HG03108 (cell line): ENCODE measurements around the gene SLC38A5.

Source experiments
- ATAC-seq: cut with Tn5 transposase; IDR thresholded peaks from one replicate; pipeline ENCODE4 v1.9.1; 2021; ENCODE audit warnings: moderate library complexity; ENCODE audit not compliant: unreplicated experiment

SLC38A5 gene

GRCh38 chrX:48492293-48492910 is 22.3 kb upstream of the SLC38A5 start:
- no peak for ATAC-seq

- ATAC-seq, result no peak
These were observed 21.7 kb upstream of the SLC38A5 start for GRCh38 chrX:48491809-48492208.

GRCh38 chrX:48490661-48491060 is 20.6 kb upstream of the SLC38A5 start:
- ATAC-seq, result no peak

GRCh38 chrX:48489892-48490291 is 19.8 kb upstream of the SLC38A5 start:
- no peak for ATAC-seq

- no peak for ATAC-seq
These were observed 19.2 kb upstream of the SLC38A5 start for GRCh38 chrX:48489296-48489695.

DNA sequence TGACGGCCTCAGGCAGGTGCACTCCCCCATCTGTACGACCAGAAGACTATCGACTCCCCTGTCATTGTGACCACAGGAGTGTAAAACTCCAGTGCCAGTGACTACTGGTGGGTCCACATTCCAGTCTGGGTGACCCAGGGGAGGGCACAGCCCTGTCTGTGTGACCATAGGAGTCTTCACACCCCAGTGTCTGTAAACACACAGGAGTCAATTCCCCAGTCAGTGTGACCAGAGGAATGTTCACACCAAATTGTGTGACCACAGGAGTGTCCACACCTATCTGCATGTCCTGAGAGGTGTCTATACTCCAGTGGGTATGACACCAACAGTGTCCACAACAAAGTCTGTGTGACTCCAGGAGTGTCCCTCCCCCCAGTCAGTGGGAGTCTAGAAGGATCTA is 18.0 kb upstream of the SLC38A5 start:
- no peak for ATAC-seq

- ATAC-seq, result no peak
These were observed 17.3 kb upstream of the SLC38A5 start for GRCh38 chrX:48487362-48487798.

GRCh38 chrX:48482526-48482925 is 12.5 kb upstream of the SLC38A5 start:
- no peak for ATAC-seq

- no peak for ATAC-seq
These were observed 10.5 kb upstream of the SLC38A5 start for GRCh38 chrX:48480583-48480982.

- no peak for ATAC-seq
These were observed 10.1 kb upstream of the SLC38A5 start for GRCh38 chrX:48480142-48480541.

DNA sequence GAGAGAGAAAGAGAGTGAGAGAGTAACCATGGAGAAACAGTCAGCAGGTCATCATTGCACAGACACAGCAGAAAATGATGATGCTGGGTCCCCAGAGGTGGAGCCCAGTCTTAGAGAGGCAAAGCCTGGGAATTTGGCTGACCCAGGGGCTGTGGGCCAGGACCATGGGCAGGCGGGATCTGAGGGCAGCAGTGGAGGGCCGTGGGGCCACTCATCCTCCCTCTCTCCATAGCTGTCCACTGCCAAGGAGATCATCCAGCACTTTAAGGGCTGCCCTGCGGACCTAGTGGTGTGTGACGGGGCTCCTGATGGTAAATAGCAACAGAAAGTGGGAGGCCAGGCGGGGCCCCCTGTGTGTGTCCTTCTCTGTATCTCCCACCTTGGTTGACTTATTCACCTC is 8.7 kb upstream of the SLC38A5 start:
- no peak for ATAC-seq

DNA sequence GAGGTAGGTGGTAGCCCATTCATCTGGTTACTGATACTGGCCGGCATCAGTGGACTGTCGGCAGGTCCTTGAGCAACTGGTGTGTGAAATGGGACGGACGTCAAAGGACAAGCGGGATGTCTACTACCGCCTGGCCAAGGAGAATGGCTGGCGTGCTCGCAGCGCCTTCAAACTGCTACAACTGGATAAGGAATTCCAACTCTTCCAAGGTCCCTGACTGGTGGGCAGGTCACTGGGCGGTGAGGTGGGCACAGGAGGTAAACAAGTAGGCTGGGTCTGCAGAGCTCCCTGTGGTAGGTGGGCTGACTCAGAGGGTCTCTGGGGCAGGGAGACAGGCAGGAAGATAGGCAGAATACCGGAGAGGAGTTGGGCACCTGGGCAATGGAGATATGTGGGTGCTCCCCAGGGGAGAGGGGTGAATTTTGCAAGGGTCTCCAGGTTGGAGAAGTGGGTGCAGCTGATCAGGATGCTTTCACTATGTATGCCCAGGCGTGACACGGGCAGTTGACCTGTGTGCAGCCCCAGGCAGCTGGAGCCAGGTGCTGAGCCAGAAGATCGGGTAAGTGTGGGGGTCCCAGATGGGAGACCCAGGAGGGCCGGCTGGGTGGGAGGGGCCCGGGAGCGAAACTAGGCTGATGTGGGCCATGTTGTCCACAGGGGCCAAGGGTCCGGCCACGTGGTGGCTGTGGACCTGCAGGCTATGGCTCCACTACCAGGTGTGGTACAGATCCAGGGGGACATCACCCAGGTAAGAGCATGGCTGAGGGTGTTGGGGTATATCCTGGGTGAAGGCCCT is 8.1 kb upstream of the SLC38A5 start:
- ATAC-seq, result no peak

GRCh38 chrX:48476919-48477318 is 6.9 kb upstream of the SLC38A5 start:
- ATAC-seq, result no peak

- ATAC-seq, result peak; percentile 75
These were observed 5.9 kb upstream of the SLC38A5 start, which contains the start of gene FTSJ1 for GRCh38 chrX:48475774-48476577. FTSJ1 (plus strand) TSS chrX:48476199; CDS start chrX:48478048, 1,849 bp downstream.

GRCh38 chrX:48475296-48475695 is 5.2 kb upstream of the SLC38A5 start:
- no peak for ATAC-seq

DNA sequence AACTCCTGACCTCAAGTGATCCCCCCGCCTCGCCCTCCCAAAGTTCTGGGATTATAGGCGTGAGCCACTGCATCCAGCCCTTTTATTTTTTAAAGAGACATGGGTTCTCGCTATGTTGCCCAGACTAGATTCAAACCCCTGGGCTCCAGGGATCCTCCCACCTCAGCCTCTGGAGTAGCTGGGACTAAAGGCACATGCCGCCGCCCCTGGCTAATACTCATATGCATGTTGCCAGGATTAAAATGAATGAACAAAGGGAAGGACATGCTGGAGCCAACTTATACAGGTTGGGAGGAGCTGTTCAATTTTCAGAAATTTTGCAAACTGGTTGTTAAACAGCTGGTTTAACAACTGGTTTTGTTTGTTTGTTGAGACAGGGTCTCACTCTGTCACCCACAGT is 4.5 kb upstream of the SLC38A5 start:
- no peak for ATAC-seq

- ATAC-seq, result no peak
These were observed 4.1 kb upstream of the SLC38A5 start for GRCh38 chrX:48474127-48474526.

DNA sequence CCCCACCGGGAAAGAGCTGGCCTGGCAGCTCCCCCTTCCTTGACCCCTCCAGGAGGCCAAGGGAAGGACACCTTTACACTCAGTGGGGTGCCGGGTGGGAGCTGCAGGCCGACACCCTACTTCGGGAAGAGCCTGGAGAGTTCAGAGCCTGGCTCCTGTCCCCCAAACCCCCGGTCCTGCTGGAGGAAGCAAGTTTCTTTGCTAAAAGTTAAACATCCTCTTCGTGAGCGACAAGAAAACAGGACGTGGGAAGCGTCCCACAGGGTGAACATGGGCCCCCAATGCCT is 3.6 kb upstream of the SLC38A5 start:
- ATAC-seq, result no peak

DNA sequence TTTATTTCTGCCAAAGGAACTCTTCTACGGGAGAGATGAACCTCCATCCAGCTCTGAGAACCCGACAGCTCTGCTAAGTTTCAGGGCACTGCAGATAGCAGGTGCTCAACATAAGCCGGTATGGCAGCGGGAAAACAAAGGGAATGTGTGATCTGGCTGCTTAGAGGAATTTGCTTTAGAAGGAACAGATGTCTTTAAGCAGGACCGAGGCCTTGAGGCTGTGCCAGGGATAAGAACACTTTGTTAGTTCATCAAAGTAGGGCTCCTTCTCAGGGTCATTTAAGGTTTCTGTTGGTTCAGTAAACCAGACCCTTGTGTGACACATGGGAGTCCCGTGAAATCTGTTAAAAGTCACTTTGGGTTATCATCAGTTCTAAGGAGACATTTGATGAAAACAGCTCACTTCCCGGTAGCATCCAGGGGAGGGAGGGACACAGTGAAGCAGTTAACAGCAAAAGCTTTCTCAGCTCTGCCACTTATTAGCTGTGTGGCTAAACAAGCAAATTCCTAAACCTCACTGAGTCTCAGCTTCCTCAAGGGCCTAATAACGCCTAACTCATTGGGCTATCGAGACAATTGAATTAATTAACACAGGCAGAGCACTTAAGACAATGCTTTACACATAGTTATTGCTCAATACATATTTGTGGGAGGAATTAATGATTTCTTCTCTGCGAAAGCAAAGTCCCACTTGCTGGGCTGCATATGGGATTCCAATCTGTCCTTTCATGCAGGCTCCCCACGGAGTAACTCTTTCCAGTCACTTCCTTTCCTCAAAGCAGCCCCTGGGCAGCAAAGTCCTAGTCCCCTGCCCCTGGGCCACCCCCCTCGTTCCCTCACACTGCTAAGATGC is 3.0 kb upstream of the SLC38A5 start:
- no peak for ATAC-seq

GRCh38 chrX:48472225-48472624 is 2.2 kb upstream of the SLC38A5 start:
- ATAC-seq, result no peak

- no peak for ATAC-seq
These were observed 1.4 kb upstream of the SLC38A5 start for GRCh38 chrX:48471504-48471903.
